ENCODE measurements around the gene GRID2.

DNA sequence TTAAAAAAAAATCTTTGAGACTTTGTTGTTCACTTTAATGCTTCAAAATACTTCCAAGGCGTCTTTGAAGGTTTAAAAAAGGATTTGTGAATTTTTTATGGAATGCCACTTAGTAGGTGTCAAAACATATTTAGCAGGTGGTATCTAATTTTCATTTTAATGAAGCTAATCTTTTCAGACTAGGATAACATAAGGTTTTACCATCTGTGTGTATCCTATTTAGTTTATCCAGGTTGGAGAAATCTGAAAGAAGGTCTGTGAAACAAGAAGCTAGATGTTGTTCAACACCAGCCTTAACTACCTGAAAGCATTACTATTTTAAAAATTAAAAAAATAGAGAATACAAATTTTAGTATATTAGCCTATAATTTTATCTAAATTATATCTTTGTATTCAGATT is 193.4 kb downstream of the GRID2 start:
- TF ChIP-seq, protein P1, sequence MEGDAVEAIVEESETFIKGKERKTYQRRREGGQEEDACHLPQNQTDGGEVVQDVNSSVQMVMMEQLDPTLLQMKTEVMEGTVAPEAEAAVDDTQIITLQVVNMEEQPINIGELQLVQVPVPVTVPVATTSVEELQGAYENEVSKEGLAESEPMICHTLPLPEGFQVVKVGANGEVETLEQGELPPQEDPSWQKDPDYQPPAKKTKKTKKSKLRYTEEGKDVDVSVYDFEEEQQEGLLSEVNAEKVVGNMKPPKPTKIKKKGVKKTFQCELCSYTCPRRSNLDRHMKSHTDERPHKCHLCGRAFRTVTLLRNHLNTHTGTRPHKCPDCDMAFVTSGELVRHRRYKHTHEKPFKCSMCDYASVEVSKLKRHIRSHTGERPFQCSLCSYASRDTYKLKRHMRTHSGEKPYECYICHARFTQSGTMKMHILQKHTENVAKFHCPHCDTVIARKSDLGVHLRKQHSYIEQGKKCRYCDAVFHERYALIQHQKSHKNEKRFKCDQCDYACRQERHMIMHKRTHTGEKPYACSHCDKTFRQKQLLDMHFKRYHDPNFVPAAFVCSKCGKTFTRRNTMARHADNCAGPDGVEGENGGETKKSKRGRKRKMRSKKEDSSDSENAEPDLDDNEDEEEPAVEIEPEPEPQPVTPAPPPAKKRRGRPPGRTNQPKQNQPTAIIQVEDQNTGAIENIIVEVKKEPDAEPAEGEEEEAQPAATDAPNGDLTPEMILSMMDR (IDR thresholded peaks at IDR 0.05) = no peak
- no peak for TF ChIP-seq POLR2A (IDR thresholded peaks at IDR 0.05)
